ENCODE measurements around the gene ADGRG4.

GRCh38 chrX:136354201-136354600 lies 53.4 kb downstream of the ADGRG4 start:
- TF ChIP-seq POLR2A (IDR thresholded peaks at IDR 0.05) (no peak), CTCF (IDR thresholded peaks at IDR 0.05) (no peak)
